ENCODE measurements around the gene LINGO4.

Gene LINGO4

GRCh38 chr1:151805066-151805820 is at the start of gene LINGO4:
Gene LINGO4 (minus strand): TSS chr1:151805419. CDS start chr1:151802704, 2,715 bp downstream.
- DNase-seq = no peak

GRCh38 chr1:151854658-151855057 is 49.4 kb upstream of the LINGO4 start:
- DNase-seq = no peak

DNA sequence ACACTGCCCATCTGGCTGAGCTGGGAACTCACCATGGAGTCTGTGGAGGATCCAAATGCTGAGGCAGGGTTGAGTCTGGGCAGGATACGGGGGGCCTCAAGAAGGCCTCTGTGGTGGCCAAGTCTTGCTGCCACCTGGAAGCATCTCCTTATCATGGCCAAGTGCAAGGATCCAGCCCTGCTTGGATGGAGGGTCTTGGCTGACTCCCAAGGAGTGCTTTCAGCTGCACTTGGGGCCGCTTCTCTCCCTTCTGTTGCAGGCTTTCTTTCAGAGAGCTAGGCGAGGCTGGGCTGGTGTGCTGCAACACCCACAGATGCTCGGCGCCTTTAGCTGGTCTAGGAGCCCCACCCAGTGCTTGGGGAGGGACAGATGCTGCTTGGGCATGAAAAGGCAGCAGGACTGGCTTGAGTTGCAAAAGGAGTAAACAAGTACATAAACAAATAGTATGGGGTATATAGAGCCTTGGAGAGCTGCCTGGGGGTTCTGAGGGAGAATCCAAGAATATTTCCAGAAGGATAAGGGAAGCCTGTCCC is 48.3 kb upstream of the LINGO4 start, which contains the start of gene THEM5:
TSS of gene THEM5 (minus strand) at position 302 of the 533 bp plus-strand sequence. CDS start at position 155, 147 bp downstream.
- DNase-seq = peak; percentile 69

GRCh38 chr1:151852733-151853132 is 47.5 kb upstream of the LINGO4 start:
- no peak for DNase-seq

DNA sequence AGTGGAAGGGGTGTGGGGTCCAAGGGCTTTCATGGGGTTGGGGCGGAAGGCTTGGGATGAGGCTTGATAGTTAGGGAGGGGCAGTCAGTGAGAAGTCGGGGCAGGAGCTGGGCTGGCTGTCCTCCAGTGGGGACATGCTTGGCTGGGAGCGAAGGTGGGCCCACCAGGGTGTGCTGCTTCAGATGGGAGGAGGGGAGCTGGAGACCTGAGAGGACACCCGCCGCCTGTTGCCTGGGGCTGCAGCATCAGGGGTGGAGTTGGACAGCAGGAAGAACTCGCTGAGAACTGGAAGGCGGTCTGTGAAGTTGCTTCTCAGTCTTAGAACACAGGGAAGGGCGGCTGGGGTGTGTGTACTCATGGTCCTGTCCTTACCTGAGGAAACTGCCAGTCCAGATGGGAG is 46.7 kb upstream of the LINGO4 start:
- no peak for DNase-seq

DNA sequence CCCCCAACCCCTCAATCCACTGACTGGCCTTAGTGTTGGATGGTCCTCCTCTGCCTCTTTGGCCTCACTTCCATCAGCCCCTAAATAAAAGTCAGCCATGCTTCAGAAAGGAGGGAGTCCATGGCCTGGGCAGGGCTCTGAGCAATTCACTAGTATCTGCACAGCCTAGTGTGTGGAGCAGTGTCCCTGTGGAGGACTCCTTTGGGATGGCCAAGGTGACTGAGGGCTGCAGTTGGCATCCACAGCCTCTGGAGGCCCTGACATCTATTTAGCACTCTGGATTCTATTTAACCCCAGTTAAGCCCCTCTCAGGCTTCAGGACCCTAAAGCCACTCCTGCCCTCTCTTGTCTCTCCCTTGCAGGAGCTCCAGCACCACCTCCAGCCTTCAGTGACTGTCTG is 44.7 kb upstream of the LINGO4 start:
- no peak for DNase-seq

GRCh38 chr1:151849126-151849525 is 43.9 kb upstream of the LINGO4 start:
- DNase-seq = no peak

DNA sequence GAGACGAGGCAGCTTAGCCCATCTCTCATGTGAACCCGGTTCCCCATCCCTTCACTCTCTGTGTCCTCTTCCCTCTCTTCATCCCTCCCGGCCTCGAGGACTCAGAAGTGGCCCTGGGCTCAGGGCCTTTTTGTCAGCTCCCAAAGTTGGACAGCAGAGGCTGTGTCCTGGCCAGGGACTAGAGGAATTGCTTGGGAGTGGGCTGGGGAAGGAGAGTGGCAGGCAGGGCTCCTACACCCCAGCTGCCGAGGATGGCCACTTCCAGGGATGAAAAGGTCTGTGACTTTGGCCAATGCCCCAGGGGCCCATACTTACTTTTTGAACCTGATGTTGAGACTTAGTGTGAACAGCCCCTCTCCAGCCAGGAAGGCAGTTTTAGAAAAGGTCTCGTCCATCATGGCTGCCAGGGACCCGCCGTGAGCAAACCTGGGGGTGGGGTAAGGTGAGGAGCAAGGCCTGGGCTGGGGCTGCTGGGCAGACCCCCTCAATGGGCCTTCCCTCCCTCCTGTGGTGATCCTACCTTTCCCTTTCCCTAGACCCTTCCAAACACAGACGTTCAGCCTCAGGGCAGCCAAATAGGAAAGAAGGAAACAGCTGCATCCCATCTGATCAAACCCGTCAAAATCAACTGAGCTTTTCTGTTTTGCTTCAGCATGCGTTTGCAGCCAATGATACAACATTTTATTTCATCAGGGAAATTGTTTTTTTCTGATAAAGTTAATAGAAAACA is 42.8 kb upstream of the LINGO4 start:
- DNase-seq = no peak

GRCh38 chr1:151846686-151847237 is 41.5 kb upstream of the LINGO4 start:
- DNase-seq = no peak

- DNase-seq = peak; percentile 54
These were observed 40.9 kb upstream of the LINGO4 start for GRCh38 chr1:151846062-151846568.

DNA sequence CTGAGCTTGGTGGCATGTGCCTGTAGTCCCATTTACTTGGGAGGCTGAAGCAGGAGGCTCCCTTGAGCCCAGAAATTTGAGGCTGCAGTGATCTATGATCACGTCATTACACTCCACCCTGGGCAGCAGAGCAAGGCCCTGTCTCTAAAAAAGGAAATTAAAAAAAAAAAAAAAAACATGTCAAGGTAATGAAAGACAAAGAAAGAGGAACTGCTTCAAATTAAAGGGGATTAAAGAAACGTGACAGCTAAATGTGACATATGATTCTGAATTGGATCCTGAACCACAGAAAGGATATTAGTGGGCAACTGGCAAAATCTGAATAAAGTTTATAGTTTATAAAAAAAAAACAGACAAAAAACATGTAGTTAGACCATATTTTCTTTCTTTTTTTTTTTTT is 38.2 kb upstream of the LINGO4 start:
- no peak for DNase-seq

- no peak for DNase-seq
These were observed 35.9 kb upstream of the LINGO4 start for GRCh38 chr1:151841141-151841540.

GRCh38 chr1:151840421-151840820 is 35.2 kb upstream of the LINGO4 start:
- DNase-seq = no peak

DNA sequence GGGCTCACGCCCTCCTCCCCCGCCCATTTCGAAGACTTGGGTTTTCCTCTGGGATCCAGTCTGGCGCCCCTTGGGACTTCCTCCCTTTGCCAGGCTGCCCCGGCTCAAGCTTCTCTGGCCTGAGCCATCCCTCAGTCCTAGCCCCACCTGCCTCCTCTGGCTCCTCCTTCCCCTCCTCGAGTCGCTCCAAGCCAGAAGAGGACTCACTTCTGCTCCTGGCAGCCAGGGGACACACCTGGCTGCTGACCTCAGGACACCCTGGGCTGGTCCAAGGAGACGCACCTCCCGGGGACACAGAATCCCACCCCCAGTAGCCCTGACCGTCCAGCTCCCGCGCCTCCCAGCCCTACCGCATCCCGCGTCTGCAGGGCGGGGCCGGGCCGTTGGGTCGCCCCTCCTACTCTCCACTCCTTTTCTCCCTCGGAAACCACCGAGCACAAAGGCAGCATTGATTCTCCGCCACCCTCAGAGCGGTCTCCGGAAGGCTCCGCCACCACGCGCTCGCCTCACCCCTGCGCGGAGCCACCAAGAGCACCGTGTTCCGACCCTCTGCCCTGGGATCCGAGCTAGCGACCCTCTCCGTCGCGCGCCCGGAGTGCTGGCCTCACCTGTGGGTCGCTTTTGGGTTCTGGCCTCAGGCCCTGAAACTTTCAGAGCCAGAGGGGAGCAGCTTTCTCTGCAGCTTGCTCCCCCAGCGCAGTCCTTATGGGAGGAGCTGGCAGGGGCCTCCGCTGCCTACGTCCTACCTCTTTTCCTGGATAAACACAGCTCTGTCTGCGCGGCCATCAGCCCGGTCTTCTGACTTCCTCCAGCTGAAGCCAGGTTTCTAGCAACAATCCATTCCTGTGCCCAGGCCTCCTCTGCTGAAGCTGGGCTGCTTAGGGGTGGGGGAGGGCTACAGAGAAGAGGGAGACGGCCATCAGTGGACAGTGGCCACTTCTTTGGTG is 34.5 kb upstream of the LINGO4 start, which contains the start of gene C2CD4D:
TSS of gene C2CD4D (minus strand) at position 364 of the 947 bp plus-strand sequence. CDS start 831 bp downstream, outside the sequence.
- peak; percentile 39 for DNase-seq

GRCh38 chr1:151839082-151839412 is 33.8 kb upstream of the LINGO4 start:
- DNase-seq = no peak

GRCh38 chr1:151838222-151839081 is 33.2 kb upstream of the LINGO4 start:
- peak; percentile 27 for DNase-seq

DNA sequence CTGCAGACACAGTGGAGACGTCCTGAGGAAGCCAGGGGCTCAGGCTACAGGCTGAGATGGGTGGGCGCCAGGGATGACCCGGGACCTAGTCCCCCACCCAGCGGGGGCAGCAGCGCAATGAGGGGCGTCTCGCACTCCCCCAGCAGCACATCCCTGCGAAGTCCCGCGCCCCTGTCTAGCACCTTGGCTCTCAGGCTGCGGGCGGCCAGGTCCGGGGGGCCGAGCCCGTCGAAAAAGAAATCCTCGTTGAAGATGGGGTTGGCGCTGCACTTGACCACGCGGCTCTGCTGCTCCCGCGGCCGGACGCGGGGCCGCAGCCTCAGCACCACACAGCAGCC is 32.6 kb upstream of the LINGO4 start:
- DNase-seq = no peak

- DNase-seq = no peak
These were observed 32.0 kb upstream of the LINGO4 start for GRCh38 chr1:151837197-151837596.

GRCh38 chr1:151835596-151835995 is 30.4 kb upstream of the LINGO4 start:
- no peak for DNase-seq

GRCh38 chr1:151834239-151834638 is 29.0 kb upstream of the LINGO4 start:
- DNase-seq = no peak

DNA sequence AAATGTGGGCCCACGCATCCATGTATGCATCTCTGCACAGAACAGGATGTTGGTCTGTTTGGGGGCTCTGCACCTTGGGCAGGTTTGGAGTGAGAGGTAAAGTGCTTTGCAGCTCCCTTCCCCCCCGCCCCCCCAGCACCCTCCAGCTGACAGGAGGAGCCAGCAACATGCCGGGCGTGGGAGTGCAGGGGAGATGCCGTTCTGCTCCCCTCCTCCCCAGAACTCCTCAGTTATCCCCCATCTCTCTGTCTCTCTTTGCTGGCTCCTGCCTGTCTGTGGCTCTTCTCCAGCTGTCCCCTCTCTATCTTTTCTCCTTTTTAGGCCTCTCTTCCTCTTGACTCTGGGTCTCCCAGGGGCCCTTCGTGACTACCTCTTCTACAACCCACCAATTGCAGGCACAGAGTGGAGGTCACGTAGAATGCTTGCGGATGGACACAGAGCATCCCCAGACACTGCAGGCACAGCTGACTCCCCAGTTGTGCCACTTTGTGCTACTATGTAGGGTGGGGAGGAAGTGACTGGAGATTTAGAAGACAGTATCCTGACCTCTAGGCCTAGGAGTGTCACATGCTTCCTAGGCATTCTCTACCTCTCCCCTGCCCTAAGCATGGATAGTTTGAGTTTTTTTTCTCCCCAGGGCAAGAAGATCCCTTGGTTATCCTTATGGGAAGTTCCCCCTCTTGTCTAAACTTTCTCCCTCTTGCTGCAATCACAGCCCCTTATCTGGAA is 28.1 kb upstream of the LINGO4 start:
- no peak for DNase-seq
